Measurements from ENCODE around the gene KDM5A.

- TF ChIP-seq POLR2A (IDR thresholded peaks at IDR 0.05) (no peak), CTCF (IDR thresholded peaks at IDR 0.05 in 4 of 5, conservative IDR thresholded peaks at IDR 0.05 in 1 of 5) (no peak)
Measured at GRCh38 chr12:234891-235415, 154.2 kb downstream of the KDM5A start.
